HCT116 (cell line): ENCODE results near the gene TMC1. TPM values are rescaled to one million over a fixed set of nuclear protein-coding genes. Genes with fewer than 3 reads are reported as not detected.

Experiments used
- ATAC-seq: fragments of 200-7000 bp; cut with Tn5 transposase; 2 replicates; pipeline ENCODE4 v1.9.1; 2020; ENCODE audit warnings: mild to moderate bottlenecking, moderate library complexity
- BruUV-seq: library from RNA; stranded (reverse); fragments of 400-500 nt; replicated peaks from 2 replicates; lab custom pipeline; 2021; lab: Mats Ljungman, UMichigan
- CTCF ChIA-PET: fragments of 300-600 bp; sonication (Branson Sonifier 250); formaldehyde crosslinking; loops from one replicate; lab custom pipeline; 2021; ENCODE audit warnings: antibody characterized with exemption; lab: Charles Lee
- POLR2A ChIA-PET: fragments of 300-600, 350-600 bp; sonication (Branson Sonifier 250); formaldehyde crosslinking; loops from one replicate; lab custom pipeline; 2021; ENCODE audit warnings: antibody characterized with exemption; lab: Charles Lee
- RAD21 ChIA-PET, 2 experiments: fragments of 300-600 bp; sonication (Branson Sonifier 250); formaldehyde crosslinking; loops; one replicate each; lab custom pipeline; 2023; ENCODE audit warnings: low total read pairs in 2 of 2; ENCODE audit not compliant: uncharacterized antibody in 2 of 2, unreplicated experiment in 2 of 2, low non-redundant PET in 1 of 2; lab: Charles Lee
- DNase-seq: peaks from one replicate; pipeline ENCODE4 v3.0.0-alpha.2; 2010; ENCODE audit warnings: low read depth, low spot score
- H2AFZ ChIP-seq: fragments of 200-600 bp; shearing (Covaris generic), sonication (generic); 2 replicates; pipeline ENCODE4 v1.6.1; 2017; ENCODE audit warnings: low read depth, mixed run types, mixed read lengths, antibody characterized with exemption, low read length; ENCODE audit not compliant: poor library complexity, severe bottlenecking
- H3K27ac ChIP-seq: 2 replicates; pipeline ENCODE4 v1.5.1; 2012; ENCODE audit warnings: low read depth, low read length
- H3K27me3 ChIP-seq: fragments of 200-600 bp; sonication (generic); 2 replicates; pipeline ENCODE4 v1.6.1; 2016; ENCODE audit warnings: mixed run types, low read length, mixed read lengths; ENCODE audit not compliant: insufficient read depth
- H3K36me3 ChIP-seq, 2 experiments: fragments of 200-500 bp in 1 of 2; fragments of 200-600 bp in 1 of 2; sonication (Bioruptor generic) in 1 of 2; sonication (generic) in 1 of 2; 2 replicates each; pipeline versions ENCODE4 v1.5.1 to v1.6.1; 2014 to 2016; ENCODE audit warnings: low read length in 2 of 2, inconsistent platforms in 1 of 2, mixed read lengths in 1 of 2, mixed run types in 1 of 2; ENCODE audit not compliant: insufficient read depth in 2 of 2, control insufficient read depth in 1 of 2
- H3K4me1 ChIP-seq, 2 experiments: fragments of 200-600 bp in 1 of 2; sonication (generic) in 1 of 2; 2 replicates each; pipeline versions ENCODE4 v1.5.1 to v1.6.1; 2012 to 2017; ENCODE audit warnings: low read length in 2 of 2, inconsistent platforms in 1 of 2, mild to moderate bottlenecking in 1 of 2, mixed read lengths in 1 of 2, mixed run types in 1 of 2, moderate library complexity in 1 of 2; ENCODE audit not compliant: insufficient read depth in 2 of 2, control insufficient read depth in 1 of 2
- H3K4me2 ChIP-seq: fragments of 200-600 bp; sonication (generic); 2 replicates; pipeline ENCODE4 v1.6.1; 2017; ENCODE audit warnings: mixed run types, low read length, mixed read lengths
- H3K4me3 ChIP-seq, 2 experiments: fragments of 200-600 bp in 1 of 2; sonication (generic) in 1 of 2; replicated peaks in 1 of 2; 2 replicates each; pipeline ENCODE4 v1.5.1; 2011 to 2016; ENCODE audit warnings: low read length in 2 of 2, control low read depth in 1 of 2, low read depth in 1 of 2, mild to moderate bottlenecking in 1 of 2, mixed read lengths in 1 of 2, mixed run types in 1 of 2
- H3K79me2 ChIP-seq: fragments of 200-600 bp; sonication (generic); 2 replicates; pipeline ENCODE4 v1.6.1; 2017; ENCODE audit warnings: mild to moderate bottlenecking, mixed run types, low read length, moderate library complexity, mixed read lengths; ENCODE audit not compliant: insufficient read depth
- H3K9ac ChIP-seq: fragments of 200-600 bp; sonication (generic); 2 replicates; pipeline ENCODE4 v1.6.1; 2016; ENCODE audit warnings: low read length, mixed read lengths
- H3K9me2 ChIP-seq: fragments of 200-600 bp; sonication (generic), shearing (Covaris generic); 2 replicates; pipeline ENCODE4 v1.6.1; 2017; ENCODE audit warnings: mixed run types, mild to moderate bottlenecking, moderate library complexity; ENCODE audit not compliant: insufficient read depth
- H3K9me3 ChIP-seq, 2 experiments: fragments of 200-500 bp in 1 of 2; fragments of 200-600 bp in 1 of 2; sonication (Bioruptor generic) in 1 of 2; sonication (generic) in 1 of 2; 2 replicates each; pipeline ENCODE4 v1.6.1; 2014 to 2017; ENCODE audit warnings: low read length in 2 of 2, mixed read lengths in 2 of 2, inconsistent platforms in 1 of 2, low read depth in 1 of 2, mild to moderate bottlenecking in 1 of 2, mixed run types in 1 of 2, moderate library complexity in 1 of 2; ENCODE audit not compliant: control insufficient read depth in 1 of 2, insufficient read depth in 1 of 2
- H4K20me1 ChIP-seq: fragments of 200-600 bp; sonication (generic), shearing (Covaris generic); 2 replicates; pipeline ENCODE4 v1.6.1; 2017; ENCODE audit warnings: mixed run types, mild to moderate bottlenecking, moderate library complexity; ENCODE audit not compliant: insufficient read depth
- CBX3 ChIP-seq: IDR thresholded peaks from 2 replicates; pipeline ENCODE4 v1.6.1; 2012; ENCODE audit warnings: low read depth
- CEBPB ChIP-seq: IDR thresholded peaks from 2 replicates; pipeline ENCODE4 v1.6.1; 2012; ENCODE audit warnings: low read depth
- FOSL1 ChIP-seq: IDR thresholded peaks from 2 replicates; pipeline ENCODE4 v1.6.1; 2012; ENCODE audit warnings: low read depth
- MAX ChIP-seq: IDR thresholded peaks from 2 replicates; pipeline ENCODE4 v1.6.1; 2012
- POLR2AphosphoS5 ChIP-seq: IDR thresholded peaks from 2 replicates; pipeline ENCODE4 v1.6.1; 2011; ENCODE audit warnings: mild to moderate bottlenecking, low read depth, low read length, moderate library complexity
- SIN3A ChIP-seq: IDR thresholded peaks from 2 replicates; pipeline ENCODE4 v1.6.1; 2012; ENCODE audit warnings: low read depth
- SRF ChIP-seq: IDR thresholded peaks from 2 replicates; pipeline ENCODE4 v1.6.1; 2012; ENCODE audit warnings: low read depth
- YY1 ChIP-seq: IDR thresholded peaks from 2 replicates; pipeline ENCODE4 v1.6.1; 2011; ENCODE audit warnings: low read length, low read depth, moderate library complexity, mild to moderate bottlenecking; ENCODE audit not compliant: insufficient replicate concordance; ENCODE audit errors: extremely low read depth
- ZFX ChIP-seq: fragments of 450-650 bp; IDR thresholded peaks from 2 replicates; pipeline ENCODE4 v1.6.1; 2017
- ZNF274 ChIP-seq: fragments of 200-500 bp; sonication (Bioruptor generic); IDR thresholded peaks from 2 replicates; pipeline ENCODE4 v1.6.1; 2014; ENCODE audit warnings: mild to moderate bottlenecking, low read depth, low read length, inconsistent platforms
- intact Hi-C: fragments of 100-400 bp; cut with micrococcal nuclease; formaldehyde crosslinking; loops from 2 replicates; pipeline ENCODE4 v1.10.0; 2022
- total RNA-seq: library from RNA; stranded (reverse); gene quantifications from one replicate; pipeline ENCODE4 v1.2.1, GENCODE V29; 2021; ENCODE audit not compliant: unreplicated experiment
- TF ChIP-seq, protein P1 (sequence below): IDR thresholded peaks from 2 replicates; pipeline ENCODE4 v1.6.1; 2012; ENCODE audit warnings: low read depth

The TMC1 gene
- total RNA-seq, 1 experiment from 2014 or later: 0.57 TPM

GRCh38 chr9:72542917-72543316 is 21.5 kb downstream of the TMC1 start:
- CTCF ChIA-PET: no interaction called here
- Histone ChIP-seq H2AFZ (peak overlapping the region; percentile 14), H3K9me3 (no peaks in the 10 kb centered on the region), H3K79me2 (no peaks in the 10 kb centered on the region), H3K27ac (no peak overlapping the region), H3K4me3 (no peak overlapping the region), H3K27me3 (no peaks in the 10 kb centered on the region), H3K4me2 (no peak overlapping the region; the same call in 1 of the 2 replicates)
- POLR2A ChIA-PET: no interaction called here
- RAD21 ChIA-PET: no interaction called here
- TF ChIP-seq, protein P1, sequence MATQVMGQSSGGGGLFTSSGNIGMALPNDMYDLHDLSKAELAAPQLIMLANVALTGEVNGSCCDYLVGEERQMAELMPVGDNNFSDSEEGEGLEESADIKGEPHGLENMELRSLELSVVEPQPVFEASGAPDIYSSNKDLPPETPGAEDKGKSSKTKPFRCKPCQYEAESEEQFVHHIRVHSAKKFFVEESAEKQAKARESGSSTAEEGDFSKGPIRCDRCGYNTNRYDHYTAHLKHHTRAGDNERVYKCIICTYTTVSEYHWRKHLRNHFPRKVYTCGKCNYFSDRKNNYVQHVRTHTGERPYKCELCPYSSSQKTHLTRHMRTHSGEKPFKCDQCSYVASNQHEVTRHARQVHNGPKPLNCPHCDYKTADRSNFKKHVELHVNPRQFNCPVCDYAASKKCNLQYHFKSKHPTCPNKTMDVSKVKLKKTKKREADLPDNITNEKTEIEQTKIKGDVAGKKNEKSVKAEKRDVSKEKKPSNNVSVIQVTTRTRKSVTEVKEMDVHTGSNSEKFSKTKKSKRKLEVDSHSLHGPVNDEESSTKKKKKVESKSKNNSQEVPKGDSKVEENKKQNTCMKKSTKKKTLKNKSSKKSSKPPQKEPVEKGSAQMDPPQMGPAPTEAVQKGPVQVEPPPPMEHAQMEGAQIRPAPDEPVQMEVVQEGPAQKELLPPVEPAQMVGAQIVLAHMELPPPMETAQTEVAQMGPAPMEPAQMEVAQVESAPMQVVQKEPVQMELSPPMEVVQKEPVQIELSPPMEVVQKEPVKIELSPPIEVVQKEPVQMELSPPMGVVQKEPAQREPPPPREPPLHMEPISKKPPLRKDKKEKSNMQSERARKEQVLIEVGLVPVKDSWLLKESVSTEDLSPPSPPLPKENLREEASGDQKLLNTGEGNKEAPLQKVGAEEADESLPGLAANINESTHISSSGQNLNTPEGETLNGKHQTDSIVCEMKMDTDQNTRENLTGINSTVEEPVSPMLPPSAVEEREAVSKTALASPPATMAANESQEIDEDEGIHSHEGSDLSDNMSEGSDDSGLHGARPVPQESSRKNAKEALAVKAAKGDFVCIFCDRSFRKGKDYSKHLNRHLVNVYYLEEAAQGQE: no peak
- no peak for TF ChIP-seq SRF
- TF ChIP-seq MAX: no peak
- TF ChIP-seq POLR2AphosphoS5: no peak
- no peak for TF ChIP-seq FOSL1
- TF ChIP-seq CBX3: no peak
- no peak for TF ChIP-seq ZFX
- no peak for TF ChIP-seq SIN3A
- TF ChIP-seq ZNF274: no peak
- no peak for TF ChIP-seq YY1
- TF ChIP-seq CEBPB: no peak
- TF ChIP-seq, all 23 proteins: peak for 0
- H3K9ac ChIP-seq: no peak overlapping the region
- intact Hi-C loops: no loop called here
- H3K36me3 ChIP-seq: no peaks in the 10 kb centered on the region
- no peaks in the 10 kb centered on the region for H4K20me1 ChIP-seq
- H3K9me2 ChIP-seq: no peaks in the 10 kb centered on the region
- DNase-seq: no peak
- ATAC-seq: no peak
- H3K4me1 ChIP-seq: peaks cover 14 to 40% of the 10 kb centered on the region in 2 experiments; a peak in 3 of 4 replicates
- no TSS peak for BruUV-seq
